Subcutaneous abdominal adipose tissue (tissue), 5 donors: Measurements from ENCODE around the gene DEFB131B.

ENCODE experiments used
- H3K27ac ChIP-seq: one replicate; pipeline ENCODE4 v1.7.0; 2013; ENCODE audit warnings: low read depth, mild to moderate bottlenecking, inconsistent platforms, low read length, moderate library complexity
- H3K27me3 ChIP-seq, 5 donors: one replicate each; pipeline ENCODE4 v1.7.0; 2013; ENCODE audit warnings: low read length in 5 of 5, inconsistent platforms in 1 of 5; ENCODE audit not compliant: control insufficient read depth in 5 of 5, insufficient read depth in 4 of 5
- H3K36me3 ChIP-seq, 5 donors: one replicate each; pipeline ENCODE4 v1.7.0; 2013; ENCODE audit warnings: low read length in 5 of 5; ENCODE audit not compliant: control insufficient read depth in 5 of 5, insufficient read depth in 5 of 5
- H3K4me1 ChIP-seq, 5 donors: one replicate each; pipeline ENCODE4 v1.7.0; 2013; ENCODE audit warnings: low read length in 5 of 5, mild to moderate bottlenecking in 3 of 5, moderate library complexity in 1 of 5; ENCODE audit not compliant: control insufficient read depth in 5 of 5, insufficient read depth in 5 of 5
- H3K4me3 ChIP-seq, 5 donors: one replicate each; pipeline ENCODE4 v1.7.0; 2013; ENCODE audit warnings: low read length in 5 of 5, low read depth in 1 of 5
- H3K9ac ChIP-seq, 5 donors: one replicate each; pipeline ENCODE4 v1.7.0; 2013; ENCODE audit warnings: low read length in 5 of 5, mild to moderate bottlenecking in 4 of 5, moderate library complexity in 3 of 5
- H3K9me3 ChIP-seq, 5 donors: one replicate each; pipeline ENCODE4 v1.7.0; 2013; ENCODE audit warnings: low read length in 5 of 5; ENCODE audit not compliant: control insufficient read depth in 5 of 5
- donor health status: healthy.
- donor health status: healthy.
- donor health status: healthy.
- donor health status: healthy.
- donor health status: healthy.

The DEFB131B gene

GRCh38 chr11:71930556-71931244, 52.4 kb downstream of the DEFB131B start:
- no peaks in the 10 kb centered on the region for H3K27me3 ChIP-seq
- no peak overlapping the region for H3K4me3 ChIP-seq
- H3K9ac ChIP-seq, result no peak overlapping the region

GRCh38 chr11:71931245-71931602, 53.0 kb downstream of the DEFB131B start:
- H3K27me3 ChIP-seq, result no peaks in the 10 kb centered on the region
- no peak overlapping the region for H3K9ac ChIP-seq
- H3K27ac ChIP-seq, result no peak overlapping the region
- H3K4me1 ChIP-seq, result peaks cover 8 to 35% (median 34%) of the 10 kb centered on the region in 5 donors
- no peak overlapping the region for H3K4me3 ChIP-seq
- no peaks in the 10 kb centered on the region for H3K9me3 ChIP-seq
- H3K36me3 ChIP-seq, result no peaks in the 10 kb centered on the region

More at GRCh38 chr11:71930556-71931244, 52.4 kb downstream of the DEFB131B start:
- H3K9me3 ChIP-seq, result no peaks in the 10 kb centered on the region
- H3K4me1 ChIP-seq, result peaks cover 8 to 35% (median 34%) of the 10 kb centered on the region in 5 donors
- no peak overlapping the region for H3K27ac ChIP-seq
- no peaks in the 10 kb centered on the region for H3K36me3 ChIP-seq

GRCh38 chr11:71933141-71933933, 55.1 kb downstream of the DEFB131B start:
- no peak overlapping the region for H3K4me3 ChIP-seq
- peaks cover 6 to 37% (median 33%) of the 10 kb centered on the region in 5 donors for H3K4me1 ChIP-seq
- H3K27ac ChIP-seq, result no peak overlapping the region
- peak overlapping the region in 1 of 5 donors; percentile 16 for H3K9ac ChIP-seq
- peaks cover 0 to 4% (median 0%) of the 10 kb centered on the region in 5 donors for H3K36me3 ChIP-seq
- H3K27me3 ChIP-seq, result no peaks in the 10 kb centered on the region
- H3K9me3 ChIP-seq, result no peaks in the 10 kb centered on the region
